Smooth muscle cell (in vitro differentiated cells): ENCODE measurements around the gene GNG4. TPM values are rescaled to one million over a fixed set of nuclear protein-coding genes. Genes with fewer than 3 reads are reported as not detected.

ENCODE experiments used
- DNase-seq: peaks from one replicate; lab custom pipeline; 2025; ENCODE audit not compliant: unreplicated experiment; lab: John Stamatoyannopoulos, UW
- H2AFZ ChIP-seq: fragments of 200-600 bp; sonication (generic); 2 replicates; pipeline ENCODE4 v1.6.0; 2016; ENCODE audit warnings: antibody characterized with exemption, low read depth, mild to moderate bottlenecking
- H3F3A ChIP-seq: fragments of 200-600 bp; sonication (generic); 2 replicates; pipeline ENCODE4 v1.6.0; 2017; ENCODE audit warnings: antibody characterized with exemption, low read depth
- H3K27ac ChIP-seq: fragments of 200-600 bp; sonication (generic); 2 replicates; pipeline ENCODE4 v1.5.1; 2016; ENCODE audit warnings: low read depth, mild to moderate bottlenecking
- H3K27me3 ChIP-seq: fragments of 200-600 bp; sonication (generic); 2 replicates; pipeline ENCODE4 v1.6.1; 2016; ENCODE audit warnings: low read depth, mild to moderate bottlenecking
- H3K36me3 ChIP-seq: fragments of 200-600 bp; sonication (generic); 2 replicates; pipeline ENCODE4 v1.5.1; 2016; ENCODE audit warnings: low read depth
- H3K4me1 ChIP-seq: fragments of 200-600 bp; sonication (generic); 2 replicates; pipeline ENCODE4 v1.5.1; 2016; ENCODE audit warnings: low read depth
- H3K4me2 ChIP-seq: fragments of 200-600 bp; sonication (generic); 2 replicates; pipeline ENCODE4 v1.6.0; 2016; ENCODE audit warnings: mild to moderate bottlenecking
- H3K4me3 ChIP-seq: fragments of 200-600 bp; sonication (generic); 2 replicates; pipeline ENCODE4 v1.5.1; 2016; ENCODE audit warnings: mild to moderate bottlenecking
- H3K79me2 ChIP-seq: fragments of 200-600 bp; sonication (generic); 2 replicates; pipeline ENCODE4 v1.6.0; 2016; ENCODE audit warnings: low read depth, mild to moderate bottlenecking
- H3K9ac ChIP-seq: fragments of 200-600 bp; sonication (generic); 2 replicates; pipeline ENCODE4 v1.6.0; 2016; ENCODE audit warnings: low read depth
- H3K9me3 ChIP-seq: fragments of 200-600 bp; sonication (generic); replicated peaks from 2 replicates; pipeline ENCODE4 v1.5.1; 2016; ENCODE audit warnings: low read depth
- H4K20me1 ChIP-seq: fragments of 200-600 bp; sonication (generic); 2 replicates; pipeline ENCODE4 v1.6.0; 2016; ENCODE audit warnings: low read depth
- WGBS: methylation state at CpG from one replicate; pipeline ENCODE4 v1.1.7; 2016; ENCODE audit warnings: low lambda C conversion rate; 5-methylcytosine and 5-hydroxymethylcytosine counted together
- polyA plus RNA-seq: library from polyadenylated mRNA; unstranded; fragments of >200 nt; fragmentation: Nextera tagmentation; extraction: Ambion mirVana; gene quantifications from 2 replicates; pipeline ENCODE4 v1.2.1, GENCODE V29; 2016
- total RNA-seq: library from RNA; depleted of rRNA; stranded (reverse); fragments of >200 nt; gene quantifications from 2 replicates; pipeline ENCODE4 v1.2.3, GENCODE V29; 2014
- TF ChIP-seq, protein P1 (sequence below): fragments of 200-600 bp; sonication (generic); IDR thresholded peaks from 2 replicates; pipeline ENCODE4 v1.5.1; 2017; ENCODE audit warnings: borderline replicate concordance, mild to moderate bottlenecking, antibody characterized with exemption; ENCODE audit not compliant: insufficient read depth, poor library complexity, severe bottlenecking

GNG4 gene
- total and polyA plus RNA-seq, 2 experiments from 2014 or later = 2.7 to 3.1 TPM

DNA sequence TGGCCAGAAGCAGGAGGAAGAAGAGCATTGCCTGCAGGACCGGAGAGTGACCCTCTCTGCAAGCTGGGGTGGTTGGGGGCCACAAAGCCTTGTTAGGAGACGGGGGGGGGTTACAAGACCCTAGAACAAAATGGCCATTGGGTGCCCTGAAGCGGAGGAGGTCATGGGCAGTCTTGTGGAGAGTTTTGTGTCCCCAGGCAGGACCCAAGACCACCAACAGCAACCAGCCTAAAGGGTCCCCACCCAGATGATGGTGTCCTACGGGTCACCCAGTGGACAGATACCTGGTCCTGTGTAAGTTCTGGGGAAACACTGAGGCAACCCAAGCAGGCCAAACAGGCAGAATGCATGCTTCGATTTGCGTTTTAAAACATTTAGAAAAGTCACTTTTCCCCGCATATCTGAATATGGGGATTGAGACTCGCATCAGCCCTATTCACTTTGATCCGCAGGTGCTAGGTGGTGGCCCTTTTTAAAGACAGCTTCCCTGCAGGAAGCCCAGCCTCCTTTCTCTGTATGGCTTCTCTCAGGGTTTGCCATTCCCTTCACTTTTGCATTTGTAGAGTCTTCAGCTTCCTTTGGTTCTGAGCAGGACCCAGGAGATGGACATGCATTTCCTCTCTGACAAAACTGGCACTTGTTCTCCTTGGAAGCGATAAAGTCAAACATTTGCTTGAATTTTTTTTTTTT, 21.1 kb downstream of the GNG4 start:
- 81% methylated on average over 10 of the region's 10 CpGs for WGBS
- no peak overlapping the region for H2AFZ ChIP-seq
- H3K4me1 ChIP-seq = peaks cover 11% of the 10 kb centered on the region
- H3K27me3 ChIP-seq = no peaks in the 10 kb centered on the region
- H4K20me1 ChIP-seq = no peaks in the 10 kb centered on the region
- no peak overlapping the region for H3K9ac ChIP-seq
- H3K79me2 ChIP-seq = no peaks in the 10 kb centered on the region
- H3K36me3 ChIP-seq = no peaks in the 10 kb centered on the region
- no peak overlapping the region for H3K27ac ChIP-seq
- no peak for DNase-seq
- no peaks in the 10 kb centered on the region for H3K9me3 ChIP-seq
- H3F3A ChIP-seq = no peaks in the 10 kb centered on the region
- TF ChIP-seq, protein P1, sequence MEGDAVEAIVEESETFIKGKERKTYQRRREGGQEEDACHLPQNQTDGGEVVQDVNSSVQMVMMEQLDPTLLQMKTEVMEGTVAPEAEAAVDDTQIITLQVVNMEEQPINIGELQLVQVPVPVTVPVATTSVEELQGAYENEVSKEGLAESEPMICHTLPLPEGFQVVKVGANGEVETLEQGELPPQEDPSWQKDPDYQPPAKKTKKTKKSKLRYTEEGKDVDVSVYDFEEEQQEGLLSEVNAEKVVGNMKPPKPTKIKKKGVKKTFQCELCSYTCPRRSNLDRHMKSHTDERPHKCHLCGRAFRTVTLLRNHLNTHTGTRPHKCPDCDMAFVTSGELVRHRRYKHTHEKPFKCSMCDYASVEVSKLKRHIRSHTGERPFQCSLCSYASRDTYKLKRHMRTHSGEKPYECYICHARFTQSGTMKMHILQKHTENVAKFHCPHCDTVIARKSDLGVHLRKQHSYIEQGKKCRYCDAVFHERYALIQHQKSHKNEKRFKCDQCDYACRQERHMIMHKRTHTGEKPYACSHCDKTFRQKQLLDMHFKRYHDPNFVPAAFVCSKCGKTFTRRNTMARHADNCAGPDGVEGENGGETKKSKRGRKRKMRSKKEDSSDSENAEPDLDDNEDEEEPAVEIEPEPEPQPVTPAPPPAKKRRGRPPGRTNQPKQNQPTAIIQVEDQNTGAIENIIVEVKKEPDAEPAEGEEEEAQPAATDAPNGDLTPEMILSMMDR = no peak
- H3K4me2 ChIP-seq = no peak overlapping the region
- H3K4me3 ChIP-seq = no peak overlapping the region

DNA sequence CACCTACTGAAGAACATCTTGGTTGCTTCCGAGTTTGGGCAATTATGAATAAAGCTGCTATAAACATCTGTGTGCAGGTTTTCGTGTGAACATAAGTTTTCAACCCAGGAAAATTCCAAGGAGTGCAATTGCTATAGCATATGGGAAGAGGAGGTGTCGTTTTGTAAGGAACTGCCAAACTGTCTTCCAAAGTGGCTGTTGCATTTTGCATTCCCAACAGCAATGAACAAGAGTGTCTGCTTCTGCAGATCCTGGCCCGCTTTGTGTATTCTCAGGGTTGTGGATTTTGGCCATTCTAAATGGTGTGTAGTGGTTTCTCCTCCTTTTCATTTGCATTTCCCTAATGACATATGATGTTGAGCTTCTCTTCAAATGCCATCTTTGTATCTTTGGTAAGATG, 23.8 kb downstream of the GNG4 start:
- Histone ChIP-seq H3K27ac (no peak overlapping the region), H3K4me1 (no peaks in the 10 kb centered on the region), H3K4me3 (no peak overlapping the region), H3K9ac (no peak overlapping the region), H3K27me3 (no peaks in the 10 kb centered on the region), H2AFZ (no peak overlapping the region), H3K79me2 (no peaks in the 10 kb centered on the region), H3K4me2 (no peak overlapping the region), H4K20me1 (no peaks in the 10 kb centered on the region), H3K9me3 (no peaks in the 10 kb centered on the region), H3K36me3 (no peaks in the 10 kb centered on the region), H3F3A (no peaks in the 10 kb centered on the region)
- no peak for DNase-seq
- 90% methylated on average over 4 of the region's 4 CpGs for WGBS
- TF ChIP-seq, protein P1 = no peak

DNA sequence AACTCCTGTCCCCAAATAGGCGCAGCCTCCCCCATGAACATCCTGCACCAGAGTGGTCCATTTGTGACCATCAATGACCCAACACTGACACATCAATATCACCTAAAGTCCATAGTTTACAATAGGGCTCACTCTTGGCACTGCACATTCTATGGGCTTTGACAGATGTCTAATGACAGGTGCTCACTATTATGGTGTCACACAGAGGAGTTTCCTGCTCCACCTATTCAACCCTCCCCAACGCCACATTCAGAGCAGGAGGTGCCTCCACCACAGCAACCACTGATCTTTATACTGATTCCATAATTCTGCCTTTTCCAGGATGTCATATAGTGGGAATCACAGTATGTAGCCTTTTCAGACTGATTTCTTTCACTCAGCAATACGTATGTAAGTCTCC, 24.2 kb downstream of the GNG4 start:
- 98% methylated on average over 3 of the region's 3 CpGs for WGBS
- Histone ChIP-seq H4K20me1 (no peaks in the 10 kb centered on the region), H3K4me1 (no peaks in the 10 kb centered on the region), H3K9me3 (no peaks in the 10 kb centered on the region), H2AFZ (no peak overlapping the region), H3K9ac (no peak overlapping the region), H3K27me3 (no peaks in the 10 kb centered on the region), H3K4me2 (no peak overlapping the region), H3K79me2 (no peaks in the 10 kb centered on the region), H3K4me3 (no peak overlapping the region), H3F3A (no peaks in the 10 kb centered on the region), H3K27ac (no peak overlapping the region), H3K36me3 (no peaks in the 10 kb centered on the region)
- no peak for DNase-seq
- TF ChIP-seq, protein P1 = no peak
